ENCODE data around the gene FMO5. TPM values are rescaled to one million over a fixed set of nuclear protein-coding genes. Genes with fewer than 3 reads are reported as not detected.
"Not testable (repeated sequence)": the region's sequence is repeated elsewhere in the genome, so short reads cannot be mapped to it uniquely, and the experiment has no call there.

Gene FMO5
- polyA plus RNA-seq, 2 donors: 0.69 to 0.86 TPM

GRCh38 chr1:147163019-147163418, 62.1 kb downstream of the FMO5 start:
- Histone ChIP-seq H3K36me3 (ENCODE audit: control insufficient read depth in 2 of 2, insufficient read depth in 2 of 2, low read length in 1 of 2) (peaks cover 5 to 6% of the 10 kb centered on the region in 2 donors), H3K9me3 (ENCODE audit: control insufficient read depth in 2 of 2, insufficient read depth in 1 of 2, low read depth in 1 of 2, low read length in 1 of 2) (no peaks in the 10 kb centered on the region), H3K27ac (ENCODE audit: low read depth in 2 of 2, low read length in 1 of 2) (no peak overlapping the region), H3K4me3 (ENCODE audit: low read depth in 1 of 2, low read length in 2 of 2) (no peak overlapping the region), H3K4me1 (ENCODE audit: control insufficient read depth in 2 of 2, insufficient read depth in 2 of 2, low read length in 1 of 2) (no peaks in the 10 kb centered on the region), H3K27me3 (ENCODE audit: control insufficient read depth in 1 of 2, insufficient read depth in 2 of 2, low read length in 2 of 2) (no peaks in the 10 kb centered on the region)
- 88 to 93% methylated on average over 1 of the region's 1 CpG for WGBS, 2 donors

GRCh38 chr1:147162093-147162492, 63.0 kb downstream of the FMO5 start:
- no peak overlapping the region for H3K4me3 ChIP-seq (ENCODE audit: low read depth in 1 of 2, low read length in 2 of 2)
- no peak overlapping the region for H3K27ac ChIP-seq (ENCODE audit: low read depth in 2 of 2, low read length in 1 of 2)
- no peaks in the 10 kb centered on the region for H3K9me3 ChIP-seq (ENCODE audit: control insufficient read depth in 2 of 2, insufficient read depth in 1 of 2, low read depth in 1 of 2, low read length in 1 of 2)
- no peaks in the 10 kb centered on the region for H3K27me3 ChIP-seq (ENCODE audit: control insufficient read depth in 1 of 2, insufficient read depth in 2 of 2, low read length in 2 of 2)
- H3K36me3 ChIP-seq (ENCODE audit: control insufficient read depth in 2 of 2, insufficient read depth in 2 of 2, low read length in 1 of 2): peaks cover 5 to 10% of the 10 kb centered on the region in 2 donors
- H3K4me1 ChIP-seq (ENCODE audit: control insufficient read depth in 2 of 2, insufficient read depth in 2 of 2, low read length in 1 of 2): no peaks in the 10 kb centered on the region

- H3K4me3 ChIP-seq (ENCODE audit: low read depth in 1 of 2, low read length in 2 of 2); H3K27me3 ChIP-seq (ENCODE audit: control insufficient read depth in 1 of 2, insufficient read depth in 2 of 2, low read length in 2 of 2); H3K36me3 ChIP-seq (ENCODE audit: control insufficient read depth in 2 of 2, insufficient read depth in 2 of 2, low read length in 1 of 2); H3K27ac ChIP-seq (ENCODE audit: low read depth in 2 of 2, low read length in 1 of 2); H3K9me3 ChIP-seq (ENCODE audit: control insufficient read depth in 2 of 2, insufficient read depth in 1 of 2, low read depth in 1 of 2, low read length in 1 of 2); H3K4me1 ChIP-seq (ENCODE audit: control insufficient read depth in 2 of 2, insufficient read depth in 2 of 2, low read length in 1 of 2): not testable (repeated sequence)
- WGBS, 2 donors: 96 to 99% methylated on average over 2 of the region's 2 CpGs
Observed at GRCh38 chr1:147157116-147157515, 68.0 kb downstream of the FMO5 start.

GRCh38 chr1:147156642-147157041, 68.5 kb downstream of the FMO5 start:
- Histone ChIP-seq H3K4me3 (ENCODE audit: low read depth in 1 of 2, low read length in 2 of 2) (no peak overlapping the region), H3K36me3 (ENCODE audit: control insufficient read depth in 2 of 2, insufficient read depth in 2 of 2, low read length in 1 of 2) (peaks cover 5 to 7% of the 10 kb centered on the region in 2 donors), H3K4me1 (ENCODE audit: control insufficient read depth in 2 of 2, insufficient read depth in 2 of 2, low read length in 1 of 2) (no peaks in the 10 kb centered on the region), H3K27ac (ENCODE audit: low read depth in 2 of 2, low read length in 1 of 2) (no peak overlapping the region), H3K27me3 (ENCODE audit: control insufficient read depth in 1 of 2, insufficient read depth in 2 of 2, low read length in 2 of 2) (no peaks in the 10 kb centered on the region), H3K9me3 (ENCODE audit: control insufficient read depth in 2 of 2, insufficient read depth in 1 of 2, low read depth in 1 of 2, low read length in 1 of 2) (no peaks in the 10 kb centered on the region)
- 93 to 94% methylated on average over 3 of the region's 3 CpGs for WGBS, 2 donors

GRCh38 chr1:147152772-147153171, 72.4 kb downstream of the FMO5 start:
- no peaks in the 10 kb centered on the region for H3K4me1 ChIP-seq (ENCODE audit: control insufficient read depth in 2 of 2, insufficient read depth in 2 of 2, low read length in 1 of 2)
- H3K27ac ChIP-seq (ENCODE audit: low read depth in 2 of 2, low read length in 1 of 2): no peak overlapping the region
- no peak overlapping the region for H3K4me3 ChIP-seq (ENCODE audit: low read depth in 1 of 2, low read length in 2 of 2)
- no peaks in the 10 kb centered on the region for H3K9me3 ChIP-seq (ENCODE audit: control insufficient read depth in 2 of 2, insufficient read depth in 1 of 2, low read depth in 1 of 2, low read length in 1 of 2)
- 82 to 87% methylated on average over 3 of the region's 3 CpGs for WGBS, 2 donors
- no peaks in the 10 kb centered on the region for H3K27me3 ChIP-seq (ENCODE audit: control insufficient read depth in 1 of 2, insufficient read depth in 2 of 2, low read length in 2 of 2)
- H3K36me3 ChIP-seq (ENCODE audit: control insufficient read depth in 2 of 2, insufficient read depth in 2 of 2, low read length in 1 of 2): peaks cover 0 to 2% of the 10 kb centered on the region in 2 donors

- no peaks in the 10 kb centered on the region for H3K36me3 ChIP-seq (ENCODE audit: control insufficient read depth in 2 of 2, insufficient read depth in 2 of 2, low read length in 1 of 2)
- H3K4me3 ChIP-seq (ENCODE audit: low read depth in 1 of 2, low read length in 2 of 2): no peak overlapping the region
- H3K4me1 ChIP-seq (ENCODE audit: control insufficient read depth in 2 of 2, insufficient read depth in 2 of 2, low read length in 1 of 2): no peaks in the 10 kb centered on the region
- no peaks in the 10 kb centered on the region for H3K27me3 ChIP-seq (ENCODE audit: control insufficient read depth in 1 of 2, insufficient read depth in 2 of 2, low read length in 2 of 2)
- no peak overlapping the region for H3K27ac ChIP-seq (ENCODE audit: low read depth in 2 of 2, low read length in 1 of 2)
- no peaks in the 10 kb centered on the region for H3K9me3 ChIP-seq (ENCODE audit: control insufficient read depth in 2 of 2, insufficient read depth in 1 of 2, low read depth in 1 of 2, low read length in 1 of 2)
- 98 to 100% methylated on average over 1 of the region's 1 CpG for WGBS, 2 donors
Observed at GRCh38 chr1:147151244-147151643, 73.9 kb downstream of the FMO5 start.

- no peak overlapping the region for H3K4me3 ChIP-seq (ENCODE audit: low read depth in 1 of 2, low read length in 2 of 2)
- 78 to 80% methylated on average over 2 of the region's 2 CpGs for WGBS, 2 donors
- no peak overlapping the region for H3K27ac ChIP-seq (ENCODE audit: low read depth in 2 of 2, low read length in 1 of 2)
- no peaks in the 10 kb centered on the region for H3K9me3 ChIP-seq (ENCODE audit: control insufficient read depth in 2 of 2, insufficient read depth in 1 of 2, low read depth in 1 of 2, low read length in 1 of 2)
- no peaks in the 10 kb centered on the region for H3K27me3 ChIP-seq (ENCODE audit: control insufficient read depth in 1 of 2, insufficient read depth in 2 of 2, low read length in 2 of 2)
- no peaks in the 10 kb centered on the region for H3K4me1 ChIP-seq (ENCODE audit: control insufficient read depth in 2 of 2, insufficient read depth in 2 of 2, low read length in 1 of 2)
- no peaks in the 10 kb centered on the region for H3K36me3 ChIP-seq (ENCODE audit: control insufficient read depth in 2 of 2, insufficient read depth in 2 of 2, low read length in 1 of 2)
Observed at GRCh38 chr1:147142886-147143285, 82.3 kb downstream of the FMO5 start.

Other genes with a start within 250 kb of the FMO5 start
- 1 to 10 TPM; 4.0 to 4.3 TPM for gene PRKAB2, start 52.9 kb downstream of the FMO5 start, polyA plus RNA-seq
- gene CHD1L, start 17.3 kb upstream of the FMO5 start, polyA plus RNA-seq: 10 to 100 TPM; 11.4 to 11.5 TPM